ENCODE measurements around the gene CCDC13.

CCDC13 gene

DNA sequence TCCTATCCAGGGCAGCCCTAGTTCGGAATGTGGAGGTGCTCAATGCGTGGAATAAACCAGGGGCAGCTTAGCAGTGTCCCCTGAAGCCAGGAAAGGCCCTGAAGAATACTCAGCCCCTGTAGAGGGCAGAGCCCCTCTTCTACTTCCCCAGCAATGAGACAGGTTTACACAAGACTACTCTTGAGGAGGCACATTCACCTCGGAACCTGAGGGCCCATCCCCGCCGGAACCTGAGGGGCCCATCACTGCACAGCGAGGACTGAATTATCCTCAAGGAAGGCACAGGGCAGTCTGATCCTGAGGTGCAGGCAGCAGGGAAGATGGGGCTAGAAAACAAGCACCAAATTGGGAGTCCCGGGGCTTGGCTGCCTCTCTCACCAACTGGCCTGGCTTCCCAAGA lies 22.2 kb downstream of the CCDC13 start:
- Mint-ChIP-seq H3K4me1 (ENCODE audit: low read depth) (peaks cover 22% of the 10 kb centered on the region), H3K27me3 (no peaks in the 10 kb centered on the region), H3K9me3 (ENCODE audit: low read depth) (no peaks in the 10 kb centered on the region), H3K4me3 (no peak overlapping the region), H3K36me3 (no peaks in the 10 kb centered on the region), H3K27ac (no peak overlapping the region)

DNA sequence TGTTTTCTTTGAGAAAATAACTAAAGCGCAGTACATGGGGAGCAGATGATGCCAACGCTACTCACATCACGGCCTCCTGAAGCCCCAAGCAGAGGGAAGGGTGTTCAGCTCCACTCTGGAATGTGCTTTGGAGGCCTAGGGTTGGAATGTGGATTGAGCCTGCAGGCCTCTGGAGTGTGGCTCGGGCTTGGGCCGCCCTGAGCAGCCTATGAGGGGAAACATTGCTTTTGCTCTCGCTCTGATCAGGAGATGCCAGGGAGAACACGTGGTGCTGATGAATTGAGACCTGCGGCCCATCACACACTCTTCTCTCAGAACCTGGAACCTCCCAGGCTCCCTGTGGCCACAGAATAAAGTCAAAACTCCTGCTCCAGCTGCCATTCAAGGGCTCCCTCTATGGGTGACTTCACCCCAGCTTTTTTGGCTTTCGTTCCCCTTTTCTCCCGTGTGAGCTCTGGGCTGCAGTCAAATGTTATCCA lies 23.3 kb downstream of the CCDC13 start:
- H3K9me3 Mint-ChIP-seq (ENCODE audit: low read depth), result no peaks in the 10 kb centered on the region
- no peak overlapping the region for H3K4me3 Mint-ChIP-seq
- H3K4me1 Mint-ChIP-seq (ENCODE audit: low read depth), result peaks cover 22% of the 10 kb centered on the region
- no peaks in the 10 kb centered on the region for H3K36me3 Mint-ChIP-seq
- H3K27me3 Mint-ChIP-seq, result no peaks in the 10 kb centered on the region
- H3K27ac Mint-ChIP-seq, result no peak overlapping the region

DNA sequence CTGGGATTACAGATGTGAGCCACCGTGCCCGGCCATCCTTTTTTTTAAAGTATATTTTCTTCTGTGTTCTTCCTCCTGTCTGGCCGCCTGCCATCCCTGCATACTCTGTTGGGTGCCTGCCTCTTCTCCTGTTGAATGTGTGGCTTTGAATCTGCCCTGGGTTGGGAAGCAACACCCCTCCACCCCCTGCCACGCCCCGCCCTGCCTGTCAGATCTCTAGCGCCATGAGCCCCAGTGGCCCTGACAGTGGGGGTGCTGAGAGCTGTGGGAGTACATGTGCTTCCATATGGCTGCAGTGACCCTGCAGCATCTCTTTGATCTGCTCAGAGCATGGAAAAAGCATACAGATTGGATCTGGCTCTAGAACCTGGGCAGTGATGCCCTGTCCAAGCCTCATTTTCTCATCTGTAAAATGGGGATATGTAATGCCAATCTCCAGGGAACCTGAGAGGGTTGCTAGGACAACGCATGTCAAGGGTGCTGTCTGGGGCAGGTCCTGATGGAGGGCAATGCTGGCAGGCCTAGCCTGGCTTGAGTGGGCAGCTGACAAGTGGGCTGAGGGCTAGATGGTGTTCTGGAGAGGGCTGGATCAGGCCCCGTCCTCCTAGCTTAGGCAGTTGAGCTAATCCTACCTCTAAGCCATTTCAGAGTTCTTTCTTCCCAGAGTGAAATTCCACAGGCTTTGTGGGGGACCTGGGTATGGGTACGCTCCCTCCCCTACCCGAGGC lies 23.9 kb downstream of the CCDC13 start:
- H3K27ac Mint-ChIP-seq, result no peak overlapping the region
- H3K4me1 Mint-ChIP-seq (ENCODE audit: low read depth), result peaks cover 22% of the 10 kb centered on the region
- no peak overlapping the region for H3K4me3 Mint-ChIP-seq
- no peaks in the 10 kb centered on the region for H3K9me3 Mint-ChIP-seq (ENCODE audit: low read depth)
- H3K27me3 Mint-ChIP-seq, result no peaks in the 10 kb centered on the region
- no peaks in the 10 kb centered on the region for H3K36me3 Mint-ChIP-seq

DNA sequence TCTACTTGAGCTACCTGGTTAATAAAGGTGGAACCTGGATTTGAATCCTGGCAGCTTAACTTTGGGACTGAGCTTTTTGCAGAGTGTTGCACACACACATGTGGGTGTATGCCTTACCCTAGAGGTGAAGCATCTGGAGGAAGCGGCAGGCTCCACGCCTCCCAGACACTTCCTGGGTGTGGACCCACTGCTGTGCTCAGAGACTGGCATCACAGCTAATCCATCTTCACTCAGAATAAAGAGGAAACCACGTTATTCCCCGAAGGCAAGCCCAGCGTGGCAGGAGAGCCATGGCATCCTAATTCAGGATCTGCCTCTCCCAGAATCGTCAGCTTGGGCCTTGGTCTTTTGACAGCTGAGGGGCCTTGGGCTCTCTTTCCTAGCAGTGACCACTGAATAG lies 25.5 kb downstream of the CCDC13 start:
- Mint-ChIP-seq H3K27me3 (no peaks in the 10 kb centered on the region), H3K36me3 (no peaks in the 10 kb centered on the region), H3K27ac (no peak overlapping the region), H3K4me3 (no peak overlapping the region), H3K4me1 (ENCODE audit: low read depth) (peaks cover 22% of the 10 kb centered on the region), H3K9me3 (ENCODE audit: low read depth) (no peaks in the 10 kb centered on the region)

DNA sequence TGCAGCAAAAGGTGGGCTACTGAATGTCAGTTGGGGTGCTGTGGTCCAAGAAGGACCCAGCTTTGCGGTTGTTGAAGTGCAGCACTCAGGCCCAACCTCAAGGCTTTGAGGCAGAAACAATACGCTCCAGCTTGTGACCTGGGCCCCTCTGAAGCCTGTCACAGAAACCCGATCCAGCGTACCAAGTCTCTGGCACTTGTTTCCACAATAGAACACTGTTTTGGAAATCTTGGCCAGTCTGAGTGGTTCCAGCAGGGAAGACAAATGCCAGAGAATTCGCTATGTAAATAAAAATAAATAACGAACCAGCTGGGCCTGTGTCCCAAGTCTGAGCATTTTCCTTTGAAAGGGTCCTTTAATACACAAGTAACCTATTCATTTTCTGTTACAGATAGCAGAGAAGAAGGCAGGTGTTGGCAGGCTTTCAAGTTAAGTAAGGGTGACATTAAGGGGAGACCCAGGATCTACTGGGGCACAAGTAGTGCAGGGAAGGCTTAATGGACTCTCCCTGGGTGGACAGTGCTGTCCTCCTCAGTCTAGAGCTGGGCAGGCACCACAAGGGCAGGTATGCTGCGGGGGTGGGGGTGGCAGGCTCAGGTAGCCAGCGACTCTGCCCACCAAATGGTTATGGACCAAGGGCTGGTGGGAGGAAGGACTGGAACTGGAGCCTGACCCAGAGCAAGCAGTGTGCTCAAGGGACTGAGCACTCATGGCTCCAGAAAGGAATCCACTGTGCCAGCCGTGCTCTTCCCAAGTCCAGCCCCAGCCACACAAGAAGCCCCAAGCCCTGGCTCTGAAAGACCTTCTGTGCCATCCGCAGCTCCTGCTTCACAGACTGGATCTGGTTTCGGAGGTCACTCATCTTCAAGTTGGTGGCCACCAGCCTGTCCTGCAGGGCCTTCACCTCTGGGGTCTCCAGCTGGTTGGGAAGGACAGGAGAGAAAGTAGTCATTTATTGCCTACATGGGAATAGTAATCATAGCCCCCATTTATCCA lies 26.3 kb downstream of the CCDC13 start:
- Mint-ChIP-seq H3K36me3 (no peaks in the 10 kb centered on the region), H3K4me1 (ENCODE audit: low read depth) (peaks cover 22% of the 10 kb centered on the region), H3K9me3 (ENCODE audit: low read depth) (no peaks in the 10 kb centered on the region), H3K27ac (no peak overlapping the region), H3K4me3 (no peak overlapping the region), H3K27me3 (no peaks in the 10 kb centered on the region)

DNA sequence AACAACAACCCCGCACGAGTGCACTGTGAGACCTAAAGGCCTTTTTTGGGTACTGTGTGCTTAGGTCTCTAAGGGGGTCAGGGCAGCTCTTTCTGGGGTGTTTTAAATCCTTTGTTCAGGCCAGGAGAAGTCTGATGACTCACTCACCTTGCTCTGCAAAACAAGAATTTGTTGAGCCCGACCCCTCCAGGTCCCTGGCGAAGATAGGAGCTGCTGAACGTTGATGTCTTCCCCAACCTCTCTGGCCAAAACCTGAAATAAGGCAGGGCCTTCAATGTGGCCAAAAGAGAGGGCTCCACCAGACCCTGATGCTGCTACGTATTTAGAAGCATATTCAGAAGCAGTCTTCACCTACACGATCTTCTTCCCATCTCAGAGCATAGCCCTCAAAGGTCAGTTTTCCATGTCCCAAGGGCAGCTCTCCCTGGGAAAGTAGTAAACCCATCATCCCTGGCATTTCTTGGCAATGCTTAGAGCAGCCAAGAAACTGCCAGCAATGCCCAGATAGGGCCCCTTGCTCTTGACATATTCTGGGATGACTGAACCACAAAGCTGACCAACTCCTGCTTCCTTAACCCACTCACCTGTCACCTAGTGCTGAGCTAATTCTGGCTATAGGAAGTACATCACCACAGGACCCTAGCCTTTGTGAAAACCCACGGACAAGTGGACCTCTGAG lies 27.1 kb downstream of the CCDC13 start:
- Mint-ChIP-seq H3K9me3 (ENCODE audit: low read depth) (no peaks in the 10 kb centered on the region), H3K36me3 (no peaks in the 10 kb centered on the region), H3K27ac (no peak overlapping the region), H3K4me3 (no peak overlapping the region), H3K27me3 (no peaks in the 10 kb centered on the region), H3K4me1 (ENCODE audit: low read depth) (peaks cover 22% of the 10 kb centered on the region)

DNA sequence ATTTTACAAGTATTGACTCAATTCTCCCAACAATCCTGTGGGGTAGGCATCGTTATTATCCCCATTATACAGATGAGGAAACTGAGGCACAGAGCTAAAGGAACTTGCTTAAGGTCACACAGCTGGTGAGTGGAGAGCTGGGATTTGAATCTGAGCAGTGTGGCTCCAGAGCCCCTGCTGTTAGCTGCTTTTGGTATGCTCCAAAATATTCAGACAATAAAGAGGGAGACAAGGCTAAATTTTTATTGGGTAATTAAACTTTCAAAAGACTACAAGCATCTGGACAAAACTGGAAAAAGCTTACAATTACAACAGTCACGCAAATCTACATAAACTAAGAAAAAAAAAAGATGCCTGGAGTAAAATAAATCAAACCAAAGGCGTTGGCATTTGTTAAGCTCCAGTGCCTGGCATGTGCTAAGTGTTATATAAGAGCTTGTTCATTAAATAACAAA lies 27.7 kb downstream of the CCDC13 start:
- no peak overlapping the region for H3K4me3 Mint-ChIP-seq
- no peak overlapping the region for H3K27ac Mint-ChIP-seq
- H3K36me3 Mint-ChIP-seq, result no peaks in the 10 kb centered on the region
- H3K9me3 Mint-ChIP-seq (ENCODE audit: low read depth), result no peaks in the 10 kb centered on the region
- no peaks in the 10 kb centered on the region for H3K27me3 Mint-ChIP-seq
- peaks cover 22% of the 10 kb centered on the region for H3K4me1 Mint-ChIP-seq (ENCODE audit: low read depth)

DNA sequence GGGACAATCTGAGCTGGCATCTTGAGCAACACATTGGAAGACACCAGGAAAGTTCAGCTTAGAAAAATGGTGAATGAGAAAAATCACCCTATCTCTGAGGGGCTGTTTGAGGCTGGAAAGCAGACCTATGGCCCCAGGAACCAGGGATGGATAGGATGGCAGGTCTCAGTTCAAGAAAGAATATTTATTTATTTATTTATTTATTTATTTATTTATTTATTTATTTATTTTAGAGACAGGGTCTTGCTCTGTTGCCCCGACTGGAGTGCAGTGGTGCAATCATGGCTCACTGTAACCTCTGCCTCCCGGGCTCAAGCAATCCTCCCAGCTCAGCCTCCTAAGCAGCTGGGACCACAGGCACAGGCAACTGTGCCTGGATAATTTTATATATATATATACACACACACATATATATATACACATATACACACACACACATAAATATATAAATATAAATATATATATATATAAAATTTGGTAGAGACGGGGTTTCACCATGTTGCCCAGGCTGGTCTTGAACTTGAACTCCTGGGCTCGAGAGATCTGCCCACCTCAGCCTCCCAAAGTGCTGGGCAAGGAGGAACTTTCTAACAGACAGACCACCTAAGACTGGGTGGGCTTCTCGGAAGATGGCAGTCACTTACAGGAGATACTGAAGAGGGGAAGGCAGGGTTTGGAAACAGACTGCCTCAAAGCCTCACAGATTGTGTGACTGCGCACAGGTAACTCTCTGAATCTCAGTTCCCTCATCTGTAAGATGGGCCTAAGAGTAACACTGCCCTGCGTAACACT lies 29.7 kb downstream of the CCDC13 start:
- no peaks in the 10 kb centered on the region for H3K36me3 Mint-ChIP-seq
- H3K27ac Mint-ChIP-seq, result no peak overlapping the region
- H3K4me1 Mint-ChIP-seq (ENCODE audit: low read depth), result peaks cover 16% of the 10 kb centered on the region
- no peaks in the 10 kb centered on the region for H3K27me3 Mint-ChIP-seq
- no peak overlapping the region for H3K4me3 Mint-ChIP-seq
- H3K9me3 Mint-ChIP-seq (ENCODE audit: low read depth), result no peaks in the 10 kb centered on the region

DNA sequence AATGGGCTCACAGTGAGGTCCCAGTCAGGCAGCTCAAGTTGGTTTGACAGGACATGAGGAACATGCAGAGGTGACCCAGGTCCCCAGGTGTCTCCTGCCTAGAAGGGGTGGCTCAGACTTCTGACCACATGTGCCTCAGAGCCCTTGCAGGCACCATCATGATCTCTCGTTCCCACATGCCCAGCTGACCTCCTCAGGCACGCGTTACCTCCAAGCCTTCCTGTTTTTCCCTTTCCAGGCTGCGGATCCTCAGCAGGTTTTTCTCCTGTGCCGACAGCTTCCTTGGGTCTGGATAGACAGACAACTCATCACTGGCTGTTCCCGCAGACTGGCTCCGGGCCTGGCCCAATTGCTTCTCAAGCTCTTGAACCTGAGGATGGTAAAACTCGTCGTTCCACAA lies 30.4 kb downstream of the CCDC13 start:
- H3K27ac Mint-ChIP-seq, result no peak overlapping the region
- H3K36me3 Mint-ChIP-seq, result no peaks in the 10 kb centered on the region
- H3K4me3 Mint-ChIP-seq, result no peak overlapping the region
- H3K9me3 Mint-ChIP-seq (ENCODE audit: low read depth), result no peaks in the 10 kb centered on the region
- H3K4me1 Mint-ChIP-seq (ENCODE audit: low read depth), result peaks cover 9% of the 10 kb centered on the region
- no peaks in the 10 kb centered on the region for H3K27me3 Mint-ChIP-seq

DNA sequence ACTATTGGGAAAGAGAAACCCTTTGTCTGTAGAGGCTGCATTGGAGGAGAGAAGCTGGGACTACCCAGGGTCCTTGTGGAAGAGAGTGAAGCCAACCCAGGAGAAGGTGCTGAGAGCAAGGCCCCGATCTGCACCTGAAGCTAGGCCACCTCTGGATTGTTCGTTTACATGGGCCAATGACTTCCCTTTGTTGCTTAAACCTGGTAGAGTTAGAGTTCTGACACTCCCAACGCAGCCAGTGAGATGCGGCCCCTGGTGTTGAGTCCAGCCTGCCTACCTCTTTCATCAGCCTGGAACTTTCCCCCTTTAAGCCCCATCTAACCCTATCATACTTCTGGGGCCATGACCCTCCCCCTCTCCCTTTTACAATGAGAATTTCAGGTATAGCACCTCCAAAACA lies 30.8 kb downstream of the CCDC13 start:
- no peaks in the 10 kb centered on the region for H3K36me3 Mint-ChIP-seq
- no peaks in the 10 kb centered on the region for H3K9me3 Mint-ChIP-seq (ENCODE audit: low read depth)
- no peaks in the 10 kb centered on the region for H3K27me3 Mint-ChIP-seq
- H3K4me3 Mint-ChIP-seq, result no peak overlapping the region
- peaks cover 5% of the 10 kb centered on the region for H3K4me1 Mint-ChIP-seq (ENCODE audit: low read depth)
- no peak overlapping the region for H3K27ac Mint-ChIP-seq

DNA sequence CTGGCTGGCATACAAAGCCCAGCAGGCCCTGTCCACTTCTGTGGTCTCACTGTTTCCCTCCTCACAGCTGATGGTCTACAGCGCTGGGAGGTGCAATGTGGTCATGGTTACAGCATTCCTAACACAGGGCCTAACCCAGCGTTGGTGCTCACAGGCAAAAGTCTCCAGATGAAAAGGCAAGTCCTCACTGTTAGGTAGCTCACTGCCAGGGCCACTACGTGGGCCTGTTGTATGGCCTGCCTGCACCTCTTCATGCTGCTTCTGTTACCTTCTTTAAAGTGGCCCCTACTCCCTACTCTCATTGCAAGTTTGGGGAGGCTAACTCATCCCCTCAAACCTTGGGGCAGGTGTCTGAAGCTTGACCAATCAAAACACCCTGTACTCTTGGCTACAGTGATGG lies 31.3 kb downstream of the CCDC13 start:
- Mint-ChIP-seq H3K27me3 (no peaks in the 10 kb centered on the region), H3K9me3 (ENCODE audit: low read depth) (no peaks in the 10 kb centered on the region), H3K36me3 (no peaks in the 10 kb centered on the region), H3K4me1 (ENCODE audit: low read depth) (peaks cover 3% of the 10 kb centered on the region), H3K4me3 (no peak overlapping the region), H3K27ac (no peak overlapping the region)

DNA sequence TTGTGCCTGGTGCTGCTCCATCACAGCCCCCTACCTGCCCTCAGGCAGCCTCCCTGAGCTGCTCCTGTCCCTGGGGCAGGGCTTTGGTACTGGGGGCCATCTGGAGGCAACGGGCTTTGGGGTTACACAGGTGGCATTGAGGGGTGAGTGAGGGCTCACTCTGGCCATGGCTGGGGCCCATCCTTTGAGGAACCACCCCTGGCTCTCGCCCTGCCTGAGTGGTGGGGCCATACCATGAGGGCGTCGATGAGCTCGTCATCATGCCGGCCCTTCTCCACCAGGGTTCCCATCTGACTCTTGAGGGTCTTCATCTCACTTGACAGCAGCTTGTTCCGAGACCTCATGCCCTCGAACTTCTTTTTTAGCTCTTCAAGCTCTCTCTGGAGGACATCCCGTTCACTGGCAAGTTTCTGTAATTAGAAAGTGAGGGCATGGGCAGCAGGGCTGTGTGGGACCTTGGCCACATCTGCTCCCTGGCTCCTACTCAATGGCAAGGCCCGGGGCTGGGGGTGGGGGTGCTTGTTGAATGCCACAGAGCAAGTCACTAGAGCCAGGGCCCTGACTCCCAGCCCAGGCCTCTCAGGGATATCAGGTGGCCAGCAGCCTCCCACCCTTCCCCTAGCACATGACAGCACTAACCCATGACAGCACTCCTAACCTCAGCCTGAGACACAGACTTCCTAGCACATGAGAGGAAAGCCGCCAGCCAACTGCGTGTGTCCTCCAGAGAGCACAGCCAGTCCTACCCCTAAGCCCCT lies 33.5 kb downstream of the CCDC13 start:
- Mint-ChIP-seq H3K36me3 (no peaks in the 10 kb centered on the region), H3K27me3 (no peaks in the 10 kb centered on the region), H3K9me3 (ENCODE audit: low read depth) (no peaks in the 10 kb centered on the region), H3K4me1 (ENCODE audit: low read depth) (no peaks in the 10 kb centered on the region), H3K4me3 (no peak overlapping the region), H3K27ac (no peak overlapping the region)

DNA sequence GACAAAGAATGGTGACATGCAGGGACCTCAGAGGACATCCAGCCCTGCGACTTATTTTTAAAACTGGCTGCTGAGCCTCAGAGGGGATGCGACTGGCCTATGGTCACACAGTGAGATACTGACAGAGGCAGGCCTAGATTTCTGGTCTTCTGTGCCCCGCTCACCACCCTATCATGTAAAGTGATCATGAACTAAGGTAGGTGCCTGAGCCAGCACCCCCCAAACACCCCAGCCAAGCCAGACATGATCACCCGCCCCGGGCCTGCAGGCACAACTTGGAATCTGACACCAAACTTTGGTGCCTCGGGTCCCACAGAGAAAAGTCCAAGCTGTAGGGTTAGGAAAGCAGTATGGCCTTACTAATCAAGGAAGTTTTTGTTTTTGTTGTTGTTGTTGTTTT lies 36.5 kb downstream of the CCDC13 start:
- Mint-ChIP-seq H3K27me3 (no peaks in the 10 kb centered on the region), H3K4me1 (ENCODE audit: low read depth) (no peaks in the 10 kb centered on the region), H3K4me3 (no peak overlapping the region), H3K36me3 (no peaks in the 10 kb centered on the region), H3K27ac (no peak overlapping the region), H3K9me3 (ENCODE audit: low read depth) (no peaks in the 10 kb centered on the region)

DNA sequence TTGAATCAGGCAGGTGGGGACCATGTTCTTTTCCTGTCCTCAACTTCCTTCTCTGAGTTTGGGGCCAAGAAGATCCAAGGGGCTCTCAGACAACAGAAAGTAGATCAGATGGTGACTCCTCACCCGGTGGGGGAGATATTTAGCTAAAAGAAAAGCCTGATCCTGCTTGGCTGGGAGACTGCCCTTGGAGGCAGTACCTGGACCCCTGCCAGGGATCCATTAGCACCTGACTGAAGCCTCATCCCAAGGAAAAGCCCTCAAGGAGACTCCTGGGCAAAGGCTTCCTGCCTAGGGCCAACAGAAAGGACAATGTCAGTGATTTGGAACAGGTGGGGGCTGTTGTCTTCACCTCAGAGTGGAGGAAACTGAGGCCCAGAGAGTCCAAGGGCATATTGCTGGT lies 37.0 kb downstream of the CCDC13 start:
- Mint-ChIP-seq H3K4me1 (ENCODE audit: low read depth) (no peaks in the 10 kb centered on the region), H3K36me3 (no peaks in the 10 kb centered on the region), H3K9me3 (ENCODE audit: low read depth) (no peaks in the 10 kb centered on the region), H3K27ac (no peak overlapping the region), H3K4me3 (no peak overlapping the region), H3K27me3 (no peaks in the 10 kb centered on the region)
